ENCODE measurements around the gene MICALL2.

GRCh38 chr7:1483536-1484505, 24.6 kb upstream of the MICALL2 start:
- TF ChIP-seq CTCF (IDR thresholded peaks at IDR 0.05) = no peak
- no peak for TF ChIP-seq ZFX (IDR thresholded peaks at IDR 0.05; ENCODE audit: borderline replicate concordance)

All from 22Rv1 (cell line).